Activated naive CD4-positive, alpha-beta T cell treated with anti-CD3 and anti-CD28 coated beads, Interleukin-2, amount 10 ng/mL, durations not matched to agents 7 days and 5 days (primary cell): ENCODE results near the gene GPN2.
"Not testable (repeated sequence)": the region's sequence is repeated elsewhere in the genome, so short reads cannot be mapped to it uniquely, and the experiment has no call there.

Source experiments
- CTCF ChIA-PET: fragments of 350-600 bp; sonication (Branson Sonifier 250); formaldehyde crosslinking; loops from one replicate; lab custom pipeline; 2021; ENCODE audit warnings: antibody characterized with exemption; lab: Charles Lee
- DNase-seq: peaks from one replicate; pipeline ENCODE4 v3.0.0-alpha.2; 2020
- H3K27ac Mint-ChIP-seq: one replicate; pipeline ENCODE4 v1.8.0; 2021; ENCODE audit warnings: mild to moderate bottlenecking, moderate library complexity, mixed read lengths
- H3K27me3 Mint-ChIP-seq: one replicate; pipeline ENCODE4 v1.8.0; 2021; ENCODE audit warnings: mild to moderate bottlenecking, mixed read lengths
- H3K36me3 Mint-ChIP-seq: one replicate; pipeline ENCODE4 v1.8.0; 2021; ENCODE audit warnings: mixed read lengths
- H3K4me1 Mint-ChIP-seq: one replicate; pipeline ENCODE4 v1.8.0; 2021; ENCODE audit warnings: mixed read lengths
- H3K4me3 Mint-ChIP-seq: one replicate; pipeline ENCODE4 v1.8.0; 2021; ENCODE audit warnings: mild to moderate bottlenecking, moderate library complexity, mixed read lengths
- H3K9me3 Mint-ChIP-seq: one replicate; pipeline ENCODE4 v1.8.0; 2021; ENCODE audit warnings: mixed read lengths

The GPN2 gene

DNA sequence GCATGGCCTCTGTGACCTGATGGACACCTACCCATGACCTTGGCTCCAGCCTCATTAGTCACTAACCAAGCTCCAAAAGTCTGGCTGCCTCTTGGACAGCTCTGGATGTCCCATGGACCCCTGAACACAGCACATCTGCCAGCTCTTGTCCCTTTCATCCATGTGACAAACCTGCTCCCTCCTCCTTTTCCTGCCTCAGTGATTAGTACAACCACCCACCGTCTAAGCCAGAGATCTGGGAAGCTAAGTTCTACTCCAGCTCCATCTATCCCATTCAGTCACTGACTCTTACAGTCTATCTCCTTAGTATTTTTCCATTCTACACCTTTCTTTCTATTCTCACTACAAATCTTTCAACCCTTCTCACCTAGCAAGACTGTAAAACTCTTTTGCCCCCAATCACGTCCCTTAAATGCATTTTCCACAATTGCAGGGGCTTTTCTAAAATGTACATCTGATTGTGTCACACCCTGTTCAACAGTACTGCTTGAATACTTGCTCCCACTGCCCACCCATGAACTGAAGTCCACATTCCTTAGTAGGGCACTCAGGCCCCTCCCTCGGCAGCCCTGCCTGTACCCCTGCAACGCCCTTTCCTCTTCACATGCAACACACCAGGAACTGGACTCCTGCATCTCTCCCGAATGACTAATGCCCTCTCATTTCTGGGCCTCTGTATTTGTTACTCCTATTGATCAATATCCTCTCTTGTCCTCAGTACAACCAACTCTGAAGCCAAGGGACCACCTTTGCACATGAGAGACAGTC lies 7.2 kb downstream of the GPN2 start:
- CTCF ChIA-PET = interaction anchor here (0.7 to 1.0 kb wide), 3 partner anchors 18 to 284 kb away, joined by 3 to 4 read pairs (median 3); no protein-coding TSS in a partner anchor
- no peak overlapping the region for H3K27ac Mint-ChIP-seq
- DNase-seq = no peak
- no peaks in the 10 kb centered on the region for H3K9me3 Mint-ChIP-seq
- H3K4me1 Mint-ChIP-seq = peaks cover 6% of the 10 kb centered on the region
- no peaks in the 10 kb centered on the region for H3K27me3 Mint-ChIP-seq
- H3K36me3 Mint-ChIP-seq = peaks cover 42% of the 10 kb centered on the region
- H3K4me3 Mint-ChIP-seq = no peak overlapping the region

GRCh38 chr1:26881611-26882010 lies 8.5 kb downstream of the GPN2 start:
- CTCF ChIA-PET = interaction anchor here (0.7 to 1.9 kb wide), 5 partner anchors 9 to 81 kb away, joined by 3 to 9 read pairs (median 3); no protein-coding TSS in a partner anchor
- H3K27me3 Mint-ChIP-seq = not testable (repeated sequence)

GRCh38 chr1:26879793-26880192 lies 10.3 kb downstream of the GPN2 start:
- Mint-ChIP-seq H3K27ac (no peak overlapping the region), H3K36me3 (peaks cover 35% of the 10 kb centered on the region), H3K4me1 (peaks cover 2% of the 10 kb centered on the region), H3K9me3 (no peaks in the 10 kb centered on the region), H3K4me3 (no peak overlapping the region), H3K27me3 (no peaks in the 10 kb centered on the region)
- no peak for DNase-seq
- CTCF ChIA-PET = interaction anchor here (1.1 to 3.2 kb wide), 3 partner anchors 22 to 278 kb away, joined by 3 to 11 read pairs (median 3); no protein-coding TSS in a partner anchor

More at GRCh38 chr1:26881611-26882010, 8.5 kb downstream of the GPN2 start:
- not testable (repeated sequence) for H3K4me3 Mint-ChIP-seq, H3K4me1 Mint-ChIP-seq, H3K27ac Mint-ChIP-seq, DNase-seq, H3K9me3 Mint-ChIP-seq
- H3K36me3 Mint-ChIP-seq = peaks cover 40% of the 10 kb centered on the region

GRCh38 chr1:26877326-26877725 lies 12.8 kb downstream of the GPN2 start:
- Mint-ChIP-seq H3K36me3 (peaks cover 16% of the 10 kb centered on the region), H3K4me3 (no peak overlapping the region), H3K27ac (no peak overlapping the region), H3K4me1 (peaks cover 2% of the 10 kb centered on the region), H3K27me3 (no peaks in the 10 kb centered on the region), H3K9me3 (no peaks in the 10 kb centered on the region)
- DNase-seq = no peak
- CTCF ChIA-PET = interaction anchor here (0.8 to 3.2 kb wide), 8 partner anchors 9 to 89 kb away, joined by 3 to 11 read pairs (median 4); no protein-coding TSS in a partner anchor

DNA sequence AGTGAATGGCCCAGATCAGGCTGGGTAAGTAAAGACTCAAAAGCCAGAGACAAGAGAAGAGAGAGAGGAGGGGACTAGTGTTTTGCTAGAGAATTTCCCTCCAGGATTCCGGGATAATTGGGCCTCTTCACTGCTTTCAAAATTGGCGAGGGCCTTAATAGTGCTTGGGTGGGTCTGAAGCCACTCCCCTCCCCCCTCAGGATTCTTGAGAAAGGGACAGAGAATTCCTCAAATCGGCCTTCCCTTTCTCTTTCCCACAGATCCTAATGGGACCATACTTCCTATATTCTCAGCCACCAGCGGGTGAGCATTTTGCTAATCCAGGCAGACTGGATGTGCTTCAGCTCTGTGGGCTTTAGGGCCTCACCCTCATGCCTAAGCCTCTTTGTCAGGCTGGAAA lies 15.2 kb downstream of the GPN2 start:
- CTCF ChIA-PET = interaction anchor here (0.7 to 1.4 kb wide), 2 partner anchors 10 to 86 kb away, joined by 3 to 5 read pairs; no protein-coding TSS in a partner anchor
- Mint-ChIP-seq H3K27me3 (no peaks in the 10 kb centered on the region), H3K4me3 (no peak overlapping the region), H3K36me3 (peaks cover 14% of the 10 kb centered on the region), H3K9me3 (no peaks in the 10 kb centered on the region), H3K4me1 (peaks cover 2% of the 10 kb centered on the region), H3K27ac (no peak overlapping the region)
- no peak for DNase-seq

DNA sequence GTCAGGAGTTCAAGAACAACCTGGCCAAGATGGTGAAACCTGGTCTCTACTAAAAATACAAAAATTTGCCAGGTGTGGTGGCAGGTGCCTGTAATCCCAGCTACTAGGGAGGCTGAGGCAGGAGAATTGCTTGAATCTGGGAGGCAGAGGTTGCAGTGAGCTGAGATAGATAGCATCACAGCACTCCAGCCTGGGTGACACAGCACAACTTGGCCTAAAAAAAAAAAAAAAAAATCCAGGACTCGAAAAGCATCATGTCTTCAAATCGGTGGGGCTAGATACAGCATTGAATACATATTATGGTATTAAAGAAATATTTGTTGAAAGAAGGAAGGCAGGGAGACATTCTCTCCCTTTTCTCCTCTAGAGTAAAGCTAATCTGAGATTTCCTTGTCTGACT lies 17.0 kb downstream of the GPN2 start:
- H3K27ac Mint-ChIP-seq, H3K27me3 Mint-ChIP-seq, H3K36me3 Mint-ChIP-seq, H3K4me1 Mint-ChIP-seq, H3K4me3 Mint-ChIP-seq, H3K9me3 Mint-ChIP-seq, DNase-seq: not testable (repeated sequence)
- CTCF ChIA-PET = interaction anchor here (1.5 kb wide), 2 partner anchors 13 to 271 kb away, joined by 5 to 6 read pairs; no protein-coding TSS in a partner anchor

GRCh38 chr1:26864610-26865480 lies 25.2 kb downstream of the GPN2 start:
- H3K4me1 Mint-ChIP-seq = peaks cover 46% of the 10 kb centered on the region
- peak overlapping the region; percentile 85 for H3K4me3 Mint-ChIP-seq
- DNase-seq = peak; percentile 96
- CTCF ChIA-PET = interaction anchor here (0.7 to 2.1 kb wide), 14 partner anchors 10 to 365 kb away, joined by 3 to 7 read pairs (median 4); partner anchors contain the start of gene GPATCH3
- no peaks in the 10 kb centered on the region for H3K9me3 Mint-ChIP-seq
- H3K36me3 Mint-ChIP-seq = peaks cover 1% of the 10 kb centered on the region
- H3K27ac Mint-ChIP-seq = peak overlapping the region; percentile 93
- H3K27me3 Mint-ChIP-seq = no peaks in the 10 kb centered on the region

DNA sequence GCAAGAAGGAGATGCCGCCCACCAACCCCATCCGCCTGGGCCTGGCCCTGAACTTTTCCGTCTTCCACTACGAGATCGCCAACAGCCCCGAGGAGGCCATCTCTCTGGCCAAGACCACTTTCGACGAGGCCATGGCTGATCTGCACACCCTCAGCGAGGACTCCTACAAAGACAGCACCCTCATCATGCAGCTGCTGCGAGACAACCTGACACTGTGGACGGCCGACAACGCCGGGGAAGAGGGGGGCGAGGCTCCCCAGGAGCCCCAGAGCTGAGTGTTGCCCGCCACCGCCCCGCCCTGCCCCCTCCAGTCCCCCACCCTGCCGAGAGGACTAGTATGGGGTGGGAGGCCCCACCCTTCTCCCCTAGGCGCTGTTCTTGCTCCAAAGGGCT lies 26.4 kb downstream of the GPN2 start:
- peak overlapping the region; percentile 85 for H3K4me3 Mint-ChIP-seq
- peaks cover 46% of the 10 kb centered on the region for H3K4me1 Mint-ChIP-seq
- H3K36me3 Mint-ChIP-seq = peaks cover 1% of the 10 kb centered on the region
- no peak for DNase-seq
- H3K27me3 Mint-ChIP-seq = no peaks in the 10 kb centered on the region
- H3K9me3 Mint-ChIP-seq = no peaks in the 10 kb centered on the region
- peak overlapping the region; percentile 93 for H3K27ac Mint-ChIP-seq
- CTCF ChIA-PET = no interaction called here

GRCh38 chr1:26862781-26863684 lies 27.1 kb downstream of the GPN2 start, which contains the start of gene SFN:
SFN (plus strand) TSS chr1:26863149; CDS start chr1:26863213, 64 bp downstream.
- CTCF ChIA-PET = interaction anchor here (1.0 to 1.7 kb wide), 2 partner anchors 186 to 261 kb away, joined by 3 to 5 read pairs; no protein-coding TSS in a partner anchor
- Mint-ChIP-seq H3K27ac (peak within 1 kb of the TSS; percentile 93), H3K9me3 (no peaks in the 10 kb centered on the region), H3K27me3 (no peaks in the 10 kb centered on the region), H3K4me3 (peak within 1 kb of the TSS; percentile 85), H3K36me3 (peaks cover 1% of the 10 kb centered on the region), H3K4me1 (peaks cover 46% of the 10 kb centered on the region)
- DNase-seq = peak; percentile 62

DNA sequence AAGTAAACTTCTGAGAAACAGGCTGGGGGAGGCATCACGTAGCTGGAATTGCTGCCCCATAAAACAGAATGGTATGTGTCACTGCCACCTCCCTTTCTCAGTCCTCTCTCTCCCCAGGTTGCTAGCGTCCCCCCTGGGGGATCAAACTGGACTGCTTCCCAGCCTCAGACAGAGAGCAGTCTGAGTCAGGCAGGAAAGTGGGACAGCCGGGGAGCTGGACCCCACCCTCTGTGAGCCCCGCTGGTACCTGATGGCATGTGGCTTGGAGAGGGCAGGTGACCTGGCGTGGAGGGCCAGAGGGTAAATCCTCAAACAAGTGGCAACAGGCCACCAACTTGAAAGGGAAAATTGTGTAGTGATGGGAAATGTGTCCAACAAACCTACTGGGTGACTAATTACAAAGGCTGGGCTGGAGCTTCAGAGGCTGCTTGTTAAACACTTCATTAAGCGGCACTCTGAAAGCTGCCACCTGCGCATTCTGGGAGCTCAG lies 28.1 kb downstream of the GPN2 start:
- Mint-ChIP-seq H3K9me3 (no peaks in the 10 kb centered on the region), H3K4me3 (no peak overlapping the region), H3K27me3 (no peaks in the 10 kb centered on the region), H3K36me3 (peaks cover 3% of the 10 kb centered on the region), H3K27ac (peak overlapping the region; percentile 65), H3K4me1 (peaks cover 42% of the 10 kb centered on the region)
- CTCF ChIA-PET = interaction anchor here (1.0 to 2.0 kb wide), 5 partner anchors 9 to 260 kb away, joined by 3 to 5 read pairs (median 5); no protein-coding TSS in a partner anchor
- no peak for DNase-seq

- Mint-ChIP-seq H3K36me3 (peaks cover 4% of the 10 kb centered on the region), H3K27me3 (no peaks in the 10 kb centered on the region), H3K9me3 (no peaks in the 10 kb centered on the region), H3K4me1 (peaks cover 42% of the 10 kb centered on the region), H3K4me3 (no peak overlapping the region), H3K27ac (peak overlapping the region; percentile 75)
- DNase-seq = no peak
- CTCF ChIA-PET = interaction anchor here (1.5 to 2.0 kb wide), 4 partner anchors 9 to 259 kb away, joined by 3 to 5 read pairs (median 5); no protein-coding TSS in a partner anchor
Measured at GRCh38 chr1:26861286-26861701, 28.8 kb downstream of the GPN2 start.

GRCh38 chr1:26858891-26859640 lies 31.0 kb downstream of the GPN2 start:
- Mint-ChIP-seq H3K4me3 (no peak overlapping the region), H3K27ac (no peak overlapping the region), H3K9me3 (no peaks in the 10 kb centered on the region), H3K4me1 (peaks cover 28% of the 10 kb centered on the region), H3K27me3 (no peaks in the 10 kb centered on the region), H3K36me3 (peaks cover 11% of the 10 kb centered on the region)
- DNase-seq = no peak
- CTCF ChIA-PET = interaction anchor here (1.0 to 1.7 kb wide), 7 partner anchors 11 to 38 kb away, joined by 3 to 7 read pairs (median 5); no protein-coding TSS in a partner anchor
